Activated T-cell treated with anti-CD3 and anti-CD28 coated beads, Interleukin-2, amount 50 U/mL, for 1 hour (primary cell): ENCODE results near the gene PDIK1L.

Source experiments
- DNase-seq: peaks from one replicate; pipeline ENCODE4 v3.0.0-alpha.2; 2020

Gene PDIK1L

DNA sequence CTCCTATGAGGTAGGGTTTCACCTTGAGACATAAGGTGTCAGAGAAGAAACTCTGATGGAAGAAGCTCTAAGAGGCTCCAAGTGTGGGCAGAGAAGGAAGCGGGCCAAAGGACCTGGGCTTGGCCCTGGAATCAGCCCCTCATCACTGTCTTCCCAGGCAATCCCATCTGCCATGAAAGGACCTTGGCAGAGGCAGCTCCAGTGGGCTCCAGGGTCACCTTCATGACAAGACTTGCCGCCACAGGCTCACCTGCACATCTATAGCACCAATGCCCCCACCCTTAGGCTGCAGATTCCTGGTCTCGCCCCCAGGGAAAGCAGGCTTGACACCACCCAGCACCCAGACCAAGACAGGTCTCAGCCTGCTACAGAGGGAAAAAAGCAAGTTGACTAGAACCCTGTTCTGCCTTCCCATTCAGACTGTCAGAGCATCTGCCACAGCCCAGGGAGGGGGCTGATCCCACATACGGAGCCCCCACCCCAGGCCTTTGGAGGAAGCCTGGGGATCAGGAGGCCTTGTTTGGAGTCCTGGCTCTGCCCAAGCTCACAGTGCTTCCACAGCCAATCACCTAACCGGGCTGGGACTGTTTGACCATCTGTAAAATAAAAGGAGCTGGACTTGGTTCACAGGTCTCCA is 46.8 kb downstream of the PDIK1L start:
- no peak for DNase-seq

DNA sequence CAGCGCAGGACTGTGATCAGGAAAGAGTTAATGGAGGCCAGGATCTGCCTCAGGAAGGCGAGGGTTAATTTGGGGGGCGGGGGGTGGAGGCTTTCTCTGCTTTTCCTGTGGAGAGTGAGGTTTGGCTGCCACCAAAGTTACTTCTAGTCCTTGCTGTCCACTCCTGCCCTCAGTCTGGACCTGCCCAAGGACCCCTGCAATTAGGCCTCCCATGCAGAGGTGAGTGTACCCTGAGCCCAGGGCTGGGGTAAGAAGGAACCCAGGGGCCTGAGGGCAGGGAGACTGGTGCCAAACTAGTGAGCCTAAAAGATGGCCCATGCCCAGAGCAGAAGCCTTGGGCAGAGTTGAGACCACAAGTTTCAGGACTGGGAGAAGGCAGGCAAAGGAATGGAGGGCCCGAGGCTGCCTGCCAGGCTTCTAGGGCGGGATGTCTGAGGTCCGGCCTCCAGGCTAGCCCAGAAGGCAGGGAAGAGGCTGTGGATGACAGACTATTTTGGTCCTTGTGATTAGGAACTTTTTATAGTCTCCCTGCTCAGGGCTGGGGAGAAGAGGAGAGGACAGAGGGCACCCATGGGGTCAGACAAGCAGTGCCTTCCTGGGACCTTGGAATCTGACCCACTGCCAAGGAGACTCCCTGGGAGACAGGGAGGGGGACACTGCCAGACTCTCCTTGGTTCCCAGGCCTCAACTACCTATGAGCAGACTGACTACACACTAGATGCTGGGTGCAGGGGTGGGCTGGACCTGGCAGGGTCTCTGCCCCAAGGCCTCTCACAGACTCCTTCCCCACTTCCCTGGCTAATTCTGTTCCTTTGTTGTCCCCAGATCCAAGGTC is 47.5 kb downstream of the PDIK1L start, which contains the start of gene FAM110D:
TSS of gene FAM110D (plus strand) at position 172 of the 835 bp plus-strand sequence. CDS start 2,213 bp downstream, outside the sequence.
- no peak for DNase-seq

DNA sequence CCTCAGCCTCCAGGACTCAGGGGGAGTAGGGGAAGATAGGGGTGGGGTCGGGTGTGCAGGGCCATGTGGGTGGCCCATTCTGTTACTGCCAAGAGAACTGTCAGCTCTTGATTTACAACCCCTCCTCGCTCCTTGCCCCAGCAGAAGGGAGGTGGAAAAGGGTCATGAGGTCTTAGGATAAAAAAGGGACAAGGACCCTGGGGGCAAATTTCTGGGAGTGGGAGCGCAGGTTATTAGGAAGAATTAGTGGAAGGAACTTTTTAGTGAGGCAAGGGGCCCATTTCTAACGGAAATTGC is 48.1 kb downstream of the PDIK1L start:
- DNase-seq = no peak

DNA sequence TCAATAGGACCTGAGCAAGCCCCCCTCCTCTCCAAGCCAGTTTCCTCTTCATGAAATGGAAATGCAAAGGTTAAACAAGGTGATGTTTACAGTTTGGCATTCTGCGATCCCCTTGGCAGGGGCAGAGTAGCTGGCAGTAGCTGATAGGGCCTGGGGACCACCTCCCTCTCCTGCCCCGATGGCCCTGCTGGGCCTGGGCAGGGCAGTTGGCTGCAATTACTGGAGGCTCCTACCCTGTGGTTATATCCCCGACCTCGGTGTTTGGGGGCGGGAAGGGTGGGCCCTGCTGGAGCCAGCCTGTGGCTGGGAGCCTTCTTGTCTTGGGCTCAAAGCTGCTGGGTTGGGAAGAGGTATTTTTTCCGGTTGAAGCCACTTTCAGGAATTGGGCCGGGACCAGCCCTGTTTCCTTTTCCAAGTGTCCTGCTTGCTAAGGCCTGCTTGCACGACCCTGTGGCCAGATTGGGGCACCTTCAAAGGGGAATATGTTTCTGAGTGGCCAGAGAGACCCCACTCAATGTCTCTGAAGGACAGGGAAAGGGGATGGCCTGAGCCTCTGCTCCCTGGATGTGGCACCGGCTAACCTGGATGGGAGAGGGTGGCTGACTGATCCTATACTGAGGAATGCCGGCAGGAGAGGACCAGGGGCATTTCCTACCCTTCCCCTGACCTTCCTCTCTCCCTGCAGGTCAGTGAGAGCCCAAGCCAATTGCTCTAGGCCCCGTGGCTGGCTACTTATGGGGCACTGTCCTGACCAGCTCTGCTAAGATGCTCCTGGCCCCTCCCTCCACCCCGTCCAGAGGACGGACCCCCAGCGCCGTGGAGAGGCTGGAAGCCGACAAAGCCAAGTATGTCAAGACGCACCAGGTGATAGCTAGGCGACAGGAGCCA is 49.1 kb downstream of the PDIK1L start:
- no peak for DNase-seq

DNA sequence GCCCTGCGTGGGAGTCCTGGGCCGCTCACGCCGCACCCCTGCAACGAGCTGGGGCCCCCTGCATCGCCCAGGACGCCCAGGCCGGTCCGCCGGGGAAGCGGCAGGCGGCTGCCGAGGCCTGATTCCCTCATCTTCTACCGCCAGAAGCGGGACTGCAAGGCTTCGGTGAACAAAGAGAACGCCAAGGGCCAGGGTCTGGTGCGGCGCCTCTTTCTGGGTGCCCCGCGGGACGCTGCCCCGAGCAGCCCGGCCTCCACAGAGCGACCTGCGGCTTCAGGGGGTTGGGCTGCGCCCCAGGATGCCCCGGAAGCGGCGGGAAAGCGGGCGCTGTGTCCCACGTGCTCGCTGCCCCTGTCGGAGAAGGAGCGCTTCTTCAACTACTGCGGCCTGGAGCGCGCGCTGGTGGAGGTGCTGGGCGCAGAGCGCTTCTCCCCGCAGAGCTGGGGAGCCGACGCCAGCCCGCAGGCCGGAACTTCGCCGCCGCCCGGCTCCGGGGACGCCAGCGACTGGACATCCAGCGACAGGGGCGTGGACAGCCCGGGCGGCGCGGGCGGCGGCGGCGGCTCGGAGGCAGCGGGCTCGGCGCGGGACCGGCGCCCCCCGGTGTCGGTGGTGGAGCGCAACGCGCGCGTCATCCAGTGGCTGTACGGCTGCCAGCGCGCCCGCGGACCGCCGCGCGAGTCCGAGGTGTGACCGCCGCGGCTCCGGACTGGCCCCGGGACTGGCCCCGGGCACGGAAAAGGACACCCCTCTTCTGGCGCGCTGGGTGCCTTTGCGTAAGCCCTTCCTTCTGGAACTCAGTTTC is 50.0 kb downstream of the PDIK1L start:
- DNase-seq = peak; percentile 55

DNA sequence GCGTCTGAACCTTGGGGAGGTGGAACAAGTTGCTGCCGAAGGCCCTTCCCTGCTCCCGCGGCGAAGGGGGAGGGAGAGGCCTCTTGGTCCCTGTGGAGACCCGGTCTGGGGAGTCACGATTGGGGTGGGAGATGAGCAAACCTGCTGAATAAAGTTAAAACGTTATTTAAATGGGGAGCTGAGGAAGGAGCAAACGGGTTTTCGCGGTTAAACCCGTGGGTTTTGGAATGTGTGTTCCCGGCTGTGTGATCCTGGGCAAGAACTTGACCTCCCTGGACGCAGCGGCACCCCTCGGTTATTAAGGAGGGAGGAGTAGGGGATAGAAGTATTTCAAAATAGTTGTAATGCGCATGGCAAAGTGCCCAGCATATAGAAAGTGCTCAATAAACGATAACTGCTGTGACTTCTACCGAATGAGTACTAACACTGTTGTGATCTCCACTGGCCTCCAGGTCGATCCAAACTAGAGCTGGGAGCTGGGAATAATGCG is 50.6 kb downstream of the PDIK1L start:
- DNase-seq = no peak

DNA sequence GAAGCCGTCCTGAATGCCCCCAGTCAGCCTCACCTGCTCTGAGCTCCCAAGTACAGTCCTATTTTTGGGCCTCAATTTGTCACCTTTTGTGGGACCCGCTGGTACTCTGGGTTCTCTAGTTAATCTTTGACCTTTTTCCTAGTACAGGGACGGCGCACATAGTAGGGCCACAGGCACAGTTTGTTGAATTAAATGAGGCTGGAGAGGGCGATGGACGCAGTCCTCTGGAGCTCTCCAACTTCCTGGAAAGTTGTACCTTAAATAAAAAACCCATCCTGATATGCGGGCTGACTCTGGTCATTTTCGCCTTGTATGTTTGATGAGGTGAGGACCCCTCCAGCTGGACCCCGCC is 52.0 kb downstream of the PDIK1L start:
- no peak for DNase-seq

DNA sequence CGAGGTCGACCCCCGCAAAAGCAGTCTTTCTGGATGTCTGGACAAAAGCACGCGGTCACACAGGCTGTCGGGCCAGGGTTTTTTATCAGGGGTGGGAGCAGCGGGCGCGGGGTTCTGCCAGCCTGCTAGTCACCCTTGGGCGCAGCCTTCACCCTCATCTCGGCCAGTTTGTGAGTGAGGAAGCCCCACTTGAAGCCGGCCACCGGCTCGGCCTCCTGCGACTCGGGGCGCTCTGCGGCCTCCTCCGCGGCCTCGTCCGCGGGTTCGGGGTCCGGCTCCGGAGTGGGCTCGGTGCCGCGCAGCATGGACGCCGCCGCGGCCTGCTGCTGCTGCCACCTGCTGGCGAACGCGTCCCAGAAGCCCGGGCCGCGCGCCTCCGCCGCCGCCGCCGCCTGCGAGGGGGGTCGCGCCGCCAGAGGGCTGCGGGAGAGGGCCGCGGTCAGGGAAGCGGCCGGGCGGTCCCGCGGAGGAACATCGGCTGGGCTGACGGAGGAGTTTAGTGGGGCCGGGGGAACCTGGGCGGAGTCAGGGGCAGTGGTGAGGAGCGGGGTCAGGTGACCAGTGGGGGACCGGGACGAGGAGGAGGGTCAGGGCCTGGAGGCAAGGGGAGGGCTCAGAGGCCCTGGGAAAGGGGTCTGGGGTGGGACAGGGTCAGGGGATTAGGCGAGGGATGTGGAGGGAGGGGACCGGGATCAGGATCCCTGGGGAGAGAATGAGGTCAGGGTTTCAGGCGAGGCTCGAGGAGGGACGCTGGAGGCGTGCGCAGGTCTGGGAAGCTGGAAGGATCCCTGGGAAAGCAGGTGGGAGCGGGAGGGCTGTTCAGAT is 52.6 kb downstream of the PDIK1L start:
- DNase-seq = peak; percentile 73

DNA sequence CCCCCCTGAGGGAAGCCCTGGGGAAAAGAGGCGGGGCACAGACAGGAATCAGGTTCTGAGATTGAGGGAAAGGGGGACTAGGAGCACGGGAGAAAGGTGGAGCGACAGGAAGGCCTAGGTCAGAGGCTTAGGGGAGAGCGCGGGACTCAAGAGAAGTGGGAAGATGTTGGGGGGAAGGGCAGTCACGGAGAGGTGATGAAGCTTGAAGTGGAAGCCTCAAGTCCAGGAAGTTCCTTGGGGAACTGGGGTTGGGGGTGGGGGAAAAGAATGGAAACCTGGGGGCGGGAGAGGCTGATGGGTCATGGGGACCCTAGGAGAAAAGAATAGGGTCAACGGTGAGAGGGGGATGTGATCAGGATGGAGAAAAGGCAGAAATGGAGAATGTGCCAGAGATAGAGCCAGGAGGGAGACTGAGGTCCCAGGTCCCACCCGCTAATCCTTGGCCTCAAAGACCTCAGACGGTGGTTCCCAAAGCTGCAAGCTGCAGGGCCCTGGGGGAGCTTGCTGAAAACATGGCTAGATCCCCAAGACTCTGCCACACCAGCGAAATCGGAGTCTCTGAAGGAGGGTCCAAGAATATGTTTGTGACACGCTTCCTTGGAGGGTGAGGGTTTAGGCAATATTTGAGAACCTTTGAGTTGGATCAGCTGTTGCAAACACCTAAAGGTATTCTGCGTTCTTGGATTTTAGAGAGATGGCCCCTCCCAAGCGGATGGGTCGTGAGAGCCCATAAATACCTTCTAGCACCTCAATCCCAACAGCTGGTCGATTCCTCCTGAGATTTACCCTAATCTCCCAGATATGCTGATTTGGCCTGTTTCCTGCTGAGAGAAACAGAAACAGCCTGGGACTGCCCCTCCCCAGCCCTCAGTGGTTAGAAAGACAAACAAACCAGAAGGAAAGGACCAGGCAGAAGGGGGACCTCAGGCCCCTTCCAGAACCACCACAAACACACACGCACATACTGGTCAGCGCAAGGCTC is 53.5 kb downstream of the PDIK1L start:
- DNase-seq = no peak

DNA sequence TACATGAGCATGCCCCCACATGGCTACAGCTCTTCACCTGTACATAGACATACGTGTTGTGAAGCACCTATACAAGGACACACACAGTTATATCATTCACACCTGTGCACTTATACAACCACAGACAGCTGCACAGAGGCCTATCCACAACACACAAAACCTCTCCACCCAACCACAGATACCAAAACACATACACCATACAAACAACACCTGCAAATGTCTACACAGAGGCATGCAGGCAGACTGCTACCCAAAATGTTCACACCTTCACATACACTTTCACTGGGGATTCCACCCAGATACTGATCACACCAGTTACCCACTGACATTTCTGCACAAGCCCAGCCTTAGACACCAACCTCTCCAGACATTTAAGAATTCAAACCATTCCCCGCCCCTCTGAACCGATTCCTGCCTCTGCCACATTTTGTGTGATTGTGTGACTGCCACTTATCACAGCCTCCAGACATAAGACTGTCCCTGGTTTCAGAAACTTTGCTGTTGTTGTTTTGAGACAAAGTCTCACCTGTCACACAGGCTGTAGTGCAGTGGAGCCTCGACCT is 55.2 kb downstream of the PDIK1L start:
- DNase-seq = no peak

DNA sequence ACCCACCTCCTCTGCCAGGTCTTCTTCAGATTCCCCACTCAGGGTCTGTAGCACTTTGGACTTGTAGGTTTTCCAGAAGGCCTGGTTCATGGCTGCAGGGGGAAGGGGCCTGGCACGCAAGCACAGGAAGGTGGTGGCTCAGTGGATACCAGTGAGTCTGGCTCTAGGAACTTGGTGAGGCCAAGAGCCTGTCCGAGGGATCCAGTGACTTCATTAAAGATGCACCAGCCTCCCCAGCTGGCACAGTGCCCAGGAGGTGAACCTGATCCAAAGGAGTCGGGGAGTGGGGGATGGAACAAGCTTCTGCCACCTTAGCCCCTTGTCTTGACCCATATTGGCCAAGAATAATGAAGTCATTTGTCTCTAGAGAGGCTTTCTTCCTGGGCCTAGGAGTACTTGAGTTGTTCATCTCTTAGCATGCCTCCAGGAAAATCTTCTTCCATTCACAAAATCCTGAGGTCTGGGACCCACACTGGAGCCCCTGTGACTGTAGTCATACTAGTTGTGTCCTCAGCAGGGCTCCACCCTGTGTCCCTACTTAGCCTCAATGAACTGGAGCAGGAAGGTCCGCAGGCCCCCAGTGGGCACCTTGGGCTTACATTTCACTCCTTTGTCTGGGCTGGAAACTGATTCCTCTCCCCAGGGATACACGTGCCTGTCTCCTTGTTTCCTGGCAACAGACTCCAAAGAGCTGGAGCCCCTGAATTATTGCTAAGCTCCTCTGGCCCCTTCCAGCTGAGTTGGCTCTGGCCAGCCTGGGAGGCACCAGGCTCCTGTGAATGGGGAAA is 57.0 kb downstream of the PDIK1L start, which contains the start of gene C1orf232:
TSS of gene C1orf232 (minus strand) at position 554 of the 788 bp plus-strand sequence. CDS start at position 90, 464 bp downstream.
- DNase-seq = no peak

DNA sequence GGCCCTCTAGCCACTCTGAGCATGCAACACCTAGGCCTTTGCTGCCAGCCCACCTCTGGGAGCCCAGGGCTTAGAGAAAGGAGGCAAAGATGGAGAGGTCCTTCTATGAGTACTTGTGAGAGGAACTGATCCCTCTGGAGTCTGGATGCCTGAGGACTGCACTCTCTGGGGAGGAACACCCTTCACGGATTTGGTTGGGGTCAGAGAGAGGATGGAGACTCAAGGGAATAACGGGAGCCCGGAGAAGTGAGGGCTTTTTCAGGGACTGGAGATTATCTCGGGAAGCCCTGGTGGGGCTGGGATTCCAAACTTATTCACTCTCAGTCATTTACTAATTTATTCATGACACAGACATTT is 57.6 kb downstream of the PDIK1L start:
- DNase-seq = no peak

DNA sequence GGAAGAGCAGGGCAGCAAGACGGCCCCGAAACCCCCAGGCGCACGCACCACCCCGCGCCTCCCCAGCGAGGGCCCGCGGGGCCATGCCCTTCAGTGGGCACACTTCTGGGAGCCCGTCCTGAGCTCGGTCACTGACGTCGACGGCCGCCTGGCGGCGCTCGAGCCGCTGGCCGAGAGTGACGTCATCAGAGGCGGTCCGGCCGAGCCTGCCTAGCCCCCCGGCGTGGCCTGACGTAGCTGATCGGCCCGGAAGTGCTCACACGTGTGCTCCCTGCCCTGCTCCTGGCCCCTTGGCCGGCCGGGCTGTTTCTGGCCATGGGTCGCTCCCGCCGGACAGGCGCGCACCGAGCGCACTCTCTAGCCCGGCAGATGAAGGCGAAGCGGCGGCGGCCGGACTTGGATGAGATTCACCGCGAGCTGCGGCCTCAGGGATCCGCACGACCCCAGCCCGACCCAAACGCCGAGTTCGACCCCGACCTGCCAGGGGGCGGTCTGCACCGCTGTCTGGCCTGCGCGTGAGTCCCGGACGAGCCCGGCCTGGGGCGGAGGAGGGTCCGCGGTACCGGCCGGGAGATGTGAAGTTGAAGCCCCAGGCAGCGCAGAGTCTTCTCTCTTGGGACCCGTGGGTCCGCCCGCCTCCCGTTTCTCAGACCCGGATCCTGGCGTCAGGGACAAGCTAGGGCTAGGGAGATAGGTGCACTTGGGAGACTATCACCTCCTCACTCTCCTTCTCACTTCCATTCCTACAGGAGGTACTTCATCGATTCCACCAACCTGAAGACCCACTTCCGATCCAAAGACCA is 58.2 kb downstream of the PDIK1L start, which contains the start of gene ZNF593:
TSS of gene ZNF593 (plus strand) at position 240 of the 803 bp plus-strand sequence. CDS start at position 316, 76 bp downstream.
- DNase-seq = peak; percentile 88

DNA sequence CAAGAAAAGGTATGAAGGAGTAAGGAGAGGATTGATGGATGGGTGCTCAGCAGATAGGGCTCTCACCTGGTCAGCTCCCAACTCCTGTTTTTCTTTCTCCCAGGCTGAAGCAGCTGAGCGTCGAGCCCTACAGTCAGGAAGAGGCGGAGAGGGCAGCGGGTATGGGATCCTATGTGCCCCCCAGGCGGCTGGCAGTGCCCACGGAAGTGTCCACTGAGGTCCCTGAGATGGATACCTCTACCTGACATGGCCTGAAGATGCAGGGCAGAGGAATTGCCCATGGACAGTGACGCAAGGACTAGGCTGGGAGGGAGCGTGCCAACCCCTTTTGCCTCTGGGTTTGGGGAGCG is 58.8 kb downstream of the PDIK1L start:
- no peak for DNase-seq

DNA sequence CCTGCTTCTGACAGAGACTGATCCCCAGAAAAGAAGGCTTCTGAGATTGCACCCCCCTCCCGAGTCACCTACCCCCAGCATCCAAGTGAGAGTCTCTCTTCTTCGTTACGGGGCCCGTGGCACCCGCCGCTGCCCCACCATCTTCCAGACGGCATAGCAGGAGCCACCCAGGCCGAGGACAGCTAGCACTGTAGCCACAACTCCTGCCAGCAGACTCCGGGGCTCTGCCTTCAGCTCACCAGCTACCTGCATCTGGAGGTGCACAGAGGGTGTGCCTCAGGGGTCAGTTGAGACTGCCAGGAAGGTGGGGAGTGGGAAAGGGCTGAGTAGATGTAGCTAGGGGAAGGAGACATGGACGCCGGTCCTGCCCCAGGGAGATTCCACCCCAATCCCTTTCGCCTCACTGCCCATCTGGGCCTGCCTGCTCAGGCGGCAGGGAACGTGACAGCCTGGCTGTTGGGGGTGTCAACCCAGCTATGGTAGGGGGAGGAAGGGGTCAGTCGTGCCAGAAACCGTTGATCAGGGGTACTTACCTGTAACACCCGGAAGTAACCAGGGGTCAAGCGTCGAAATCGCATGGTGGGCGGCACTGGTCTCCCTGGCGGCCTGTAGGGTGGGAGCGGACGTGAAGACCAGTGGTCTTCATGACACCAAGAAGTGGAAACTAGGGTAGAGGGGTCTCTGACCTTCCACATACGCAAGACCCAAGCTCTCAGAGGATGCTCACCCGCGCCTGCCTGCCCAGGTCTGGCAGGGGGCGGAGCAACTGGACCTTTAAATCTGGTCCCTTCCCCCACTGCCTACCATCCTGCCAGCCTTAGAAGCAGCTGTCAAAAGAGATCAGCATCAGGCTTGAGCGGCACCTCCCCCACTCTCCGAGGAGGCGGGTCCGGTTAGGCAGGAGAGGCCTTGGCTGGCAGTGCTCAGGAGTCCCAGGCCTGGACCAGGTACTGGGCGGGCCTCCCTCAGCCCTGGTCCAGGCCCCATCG is 59.8 kb downstream of the PDIK1L start, which contains the start of gene ZNF593OS:
TSS of gene ZNF593OS (minus strand) at position 749 of the 989 bp plus-strand sequence. CDS start at position 578, 171 bp downstream.
- DNase-seq = no peak
